ENCODE results near the gene LDLRAD1.

The LDLRAD1 gene

DNA sequence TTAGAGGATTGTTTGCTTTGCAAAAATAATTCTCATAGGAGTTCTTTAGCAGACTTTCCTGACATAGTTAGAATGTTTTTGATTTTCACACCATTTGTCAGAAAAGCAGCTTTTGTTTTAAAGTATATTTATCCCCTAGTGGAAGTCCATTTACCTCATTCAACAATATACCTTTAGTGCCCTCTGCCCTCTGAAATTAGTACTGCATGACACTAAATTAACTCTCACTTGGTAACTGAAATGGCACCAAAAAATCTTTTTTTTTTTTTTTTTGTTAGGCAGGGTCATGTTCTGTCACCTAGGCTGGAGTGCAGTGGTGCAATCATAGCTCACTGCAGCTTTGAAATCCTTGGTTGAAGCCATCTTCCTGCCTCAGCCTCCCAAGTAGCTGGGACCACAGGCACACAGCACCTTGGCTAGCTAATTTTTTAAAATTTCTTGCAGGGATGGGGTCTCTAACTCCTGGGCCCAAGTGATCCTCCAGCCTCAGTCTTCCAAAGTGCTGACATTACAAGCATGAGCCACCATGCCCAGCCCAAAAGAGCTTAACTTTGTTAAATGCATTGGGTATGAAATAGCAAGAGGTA is 58.2 kb downstream of the LDLRAD1 start:
- TF ChIP-seq, protein P1, sequence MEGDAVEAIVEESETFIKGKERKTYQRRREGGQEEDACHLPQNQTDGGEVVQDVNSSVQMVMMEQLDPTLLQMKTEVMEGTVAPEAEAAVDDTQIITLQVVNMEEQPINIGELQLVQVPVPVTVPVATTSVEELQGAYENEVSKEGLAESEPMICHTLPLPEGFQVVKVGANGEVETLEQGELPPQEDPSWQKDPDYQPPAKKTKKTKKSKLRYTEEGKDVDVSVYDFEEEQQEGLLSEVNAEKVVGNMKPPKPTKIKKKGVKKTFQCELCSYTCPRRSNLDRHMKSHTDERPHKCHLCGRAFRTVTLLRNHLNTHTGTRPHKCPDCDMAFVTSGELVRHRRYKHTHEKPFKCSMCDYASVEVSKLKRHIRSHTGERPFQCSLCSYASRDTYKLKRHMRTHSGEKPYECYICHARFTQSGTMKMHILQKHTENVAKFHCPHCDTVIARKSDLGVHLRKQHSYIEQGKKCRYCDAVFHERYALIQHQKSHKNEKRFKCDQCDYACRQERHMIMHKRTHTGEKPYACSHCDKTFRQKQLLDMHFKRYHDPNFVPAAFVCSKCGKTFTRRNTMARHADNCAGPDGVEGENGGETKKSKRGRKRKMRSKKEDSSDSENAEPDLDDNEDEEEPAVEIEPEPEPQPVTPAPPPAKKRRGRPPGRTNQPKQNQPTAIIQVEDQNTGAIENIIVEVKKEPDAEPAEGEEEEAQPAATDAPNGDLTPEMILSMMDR (IDR thresholded peaks at IDR 0.05; ENCODE audit: extremely low read depth, missing control alignments): peak; percentile 5
- DNase-seq (ENCODE audit: low spot score): no peak

Data from GM20000 (cell line).